Neuron (in vitro differentiated cells): Measurements from ENCODE around the gene CA4.
"Not testable (repeated sequence)": the region's sequence is repeated elsewhere in the genome, so short reads cannot be mapped to it uniquely, and the experiment has no call there.

Experiments used
- H2AFZ ChIP-seq: one replicate; pipeline ENCODE4 v1.6.1; 2013; ENCODE audit warnings: low read depth, mild to moderate bottlenecking, inconsistent platforms, low read length, moderate library complexity
- H3K27me3 ChIP-seq: one replicate; pipeline ENCODE4 v1.6.1; 2013; ENCODE audit warnings: low read length; ENCODE audit not compliant: insufficient read depth
- H3K36me3 ChIP-seq: one replicate; pipeline ENCODE4 v1.6.1; 2013; ENCODE audit warnings: low read length; ENCODE audit not compliant: insufficient read depth
- H3K4me1 ChIP-seq: one replicate; pipeline ENCODE4 v1.6.1; 2013; ENCODE audit warnings: low read length; ENCODE audit not compliant: insufficient read depth
- H3K4me3 ChIP-seq: 2 replicates; pipeline ENCODE4 v1.5.1; 2013; ENCODE audit warnings: mild to moderate bottlenecking, low read length, moderate library complexity
- H3K9me3 ChIP-seq: one replicate; pipeline ENCODE4 v1.6.1; 2013; ENCODE audit warnings: low read length

The CA4 gene

DNA sequence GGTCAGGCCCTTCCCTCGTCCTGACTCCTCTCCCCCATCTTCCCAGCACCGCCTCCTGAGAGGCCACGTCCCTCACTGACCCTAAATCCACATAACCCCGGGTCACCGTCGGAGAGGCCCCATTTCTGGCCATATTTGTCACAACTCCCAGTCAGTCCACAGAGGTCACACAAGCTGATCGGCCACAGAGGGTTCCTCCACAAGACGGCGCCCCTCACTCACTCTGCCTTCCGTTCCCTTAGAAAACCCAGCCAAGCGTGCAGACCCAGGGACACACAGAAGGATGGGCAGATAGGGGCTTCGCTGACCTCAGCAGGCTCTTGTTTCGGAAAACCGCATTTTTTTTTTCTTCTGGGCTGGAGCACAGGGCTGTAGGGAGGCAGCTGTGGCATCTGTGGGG, 33.6 kb upstream of the CA4 start:
- H3K4me3 ChIP-seq, H2AFZ ChIP-seq, H3K36me3 ChIP-seq, H3K27me3 ChIP-seq, H3K4me1 ChIP-seq, H3K9me3 ChIP-seq: not testable (repeated sequence)

DNA sequence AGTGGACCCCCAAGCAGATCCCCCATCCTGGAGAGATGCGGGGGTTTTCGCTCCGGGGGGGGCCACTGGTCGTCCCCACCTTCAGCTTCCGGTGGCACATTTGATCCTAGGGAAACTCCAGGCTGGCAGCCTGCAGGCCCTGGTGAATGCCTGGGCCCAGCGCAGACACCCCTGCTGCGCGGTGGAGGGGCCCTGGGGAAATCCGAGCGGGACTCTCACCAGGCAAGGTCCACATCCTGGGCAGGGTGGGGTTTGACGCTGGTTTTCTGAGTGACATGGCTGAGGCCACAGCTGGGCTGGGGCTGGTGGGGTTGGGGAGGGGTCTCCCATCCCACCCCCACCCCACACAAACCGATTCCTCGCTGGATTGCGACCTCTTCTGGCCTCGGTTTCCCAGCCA, 30.6 kb upstream of the CA4 start:
- not testable (repeated sequence) for H3K9me3 ChIP-seq, H2AFZ ChIP-seq, H3K4me1 ChIP-seq, H3K36me3 ChIP-seq, H3K4me3 ChIP-seq, H3K27me3 ChIP-seq

DNA sequence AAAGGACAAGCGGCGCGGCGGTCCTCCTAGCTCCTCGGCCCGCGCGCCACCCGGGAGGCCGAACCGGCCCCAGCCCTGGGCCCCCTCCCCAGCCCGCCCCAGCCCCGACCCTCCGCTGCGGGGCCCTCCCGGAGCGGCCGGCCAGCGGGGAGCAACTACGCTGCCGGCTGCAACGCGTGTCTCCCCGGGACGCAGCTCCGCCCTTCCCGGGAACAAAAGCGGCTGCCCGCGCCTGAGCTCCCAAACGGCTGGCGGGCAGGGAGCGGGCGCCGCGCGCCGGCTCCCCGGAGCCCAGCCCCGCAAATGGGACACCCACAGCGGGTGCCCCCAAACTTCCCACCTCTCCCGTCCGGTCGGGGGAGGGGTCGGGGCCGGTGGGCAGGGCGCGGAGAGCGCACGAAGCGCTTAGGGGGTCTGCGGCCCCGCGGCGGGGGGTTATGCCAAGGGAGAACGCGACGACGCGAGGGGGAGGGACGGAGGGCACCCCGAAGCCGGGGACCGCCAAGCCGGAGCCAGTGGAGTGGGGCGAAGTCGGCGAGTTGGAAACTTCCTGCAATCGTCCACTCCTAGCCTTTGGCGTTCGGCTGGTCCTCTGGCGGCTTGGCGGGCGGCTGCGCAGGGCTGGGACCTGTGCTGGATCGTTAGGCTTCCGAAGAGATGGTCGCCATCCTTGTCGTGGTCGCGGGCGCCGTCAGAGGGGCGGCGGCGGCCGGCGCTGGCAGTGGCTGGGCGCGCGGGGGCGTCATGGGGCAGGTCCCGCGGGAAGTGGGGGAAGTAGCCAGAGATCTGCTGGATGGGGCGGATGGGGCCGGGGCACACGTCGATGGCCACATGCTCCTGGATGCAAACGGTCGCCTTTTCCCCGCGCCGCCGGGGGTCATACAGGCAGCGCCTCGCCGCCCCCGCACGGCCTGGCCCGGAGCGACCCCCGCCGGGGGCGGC, 29.7 kb upstream of the CA4 start:
- not testable (repeated sequence) for H3K4me1 ChIP-seq, H3K36me3 ChIP-seq, H3K9me3 ChIP-seq, H3K4me3 ChIP-seq, H2AFZ ChIP-seq, H3K27me3 ChIP-seq

DNA sequence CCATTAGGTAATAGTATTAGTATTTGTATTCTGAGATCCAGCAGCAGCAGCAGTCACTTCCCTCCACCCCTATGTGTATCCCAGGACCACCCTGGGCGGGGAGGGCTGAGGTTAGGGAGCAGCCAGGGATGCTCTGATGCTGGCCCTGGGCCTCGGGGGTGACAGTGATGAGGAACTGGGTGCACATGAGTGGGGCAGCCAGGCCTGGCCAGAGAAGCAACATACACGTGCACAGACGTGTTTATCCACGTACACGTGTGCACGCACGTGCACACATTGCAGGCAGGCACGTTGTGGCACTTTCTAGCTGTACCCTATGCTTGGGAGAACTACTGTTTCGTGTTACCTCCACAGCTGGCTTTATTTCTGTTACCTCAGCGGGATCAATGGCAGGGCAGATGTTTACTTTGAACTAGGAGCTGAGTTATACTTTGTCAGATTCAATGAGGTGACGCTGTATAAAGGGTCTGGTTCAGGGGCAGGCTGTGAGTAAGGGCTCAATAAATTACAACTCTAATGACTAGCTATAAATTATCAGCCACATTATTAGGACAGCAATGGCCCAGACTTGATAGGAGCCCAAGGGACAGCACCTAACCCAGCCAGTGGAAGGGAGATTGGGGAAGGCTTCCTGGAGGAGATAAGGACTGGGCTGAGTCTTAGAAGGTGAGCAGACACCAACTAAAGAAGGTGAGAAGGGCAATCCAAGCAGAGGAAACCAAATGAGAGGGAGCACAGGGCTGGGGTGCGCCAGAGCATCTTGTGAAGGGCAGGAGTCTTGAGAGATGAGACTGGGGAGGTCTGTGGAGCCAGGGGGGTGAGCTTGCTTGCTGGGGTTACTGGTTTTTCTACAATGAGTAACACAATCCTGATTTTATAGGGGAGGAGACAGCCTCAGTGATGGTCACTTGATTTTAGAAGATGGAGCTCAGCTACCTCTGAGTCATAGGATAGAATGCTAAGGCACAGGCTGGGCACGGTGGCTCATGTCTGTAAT, 22.4 kb upstream of the CA4 start:
- Histone ChIP-seq H2AFZ (no peak overlapping the region), H3K4me3 (no peak overlapping the region), H3K36me3 (peaks cover 6% of the 10 kb centered on the region), H3K27me3 (no peaks in the 10 kb centered on the region), H3K9me3 (no peaks in the 10 kb centered on the region), H3K4me1 (no peaks in the 10 kb centered on the region)

DNA sequence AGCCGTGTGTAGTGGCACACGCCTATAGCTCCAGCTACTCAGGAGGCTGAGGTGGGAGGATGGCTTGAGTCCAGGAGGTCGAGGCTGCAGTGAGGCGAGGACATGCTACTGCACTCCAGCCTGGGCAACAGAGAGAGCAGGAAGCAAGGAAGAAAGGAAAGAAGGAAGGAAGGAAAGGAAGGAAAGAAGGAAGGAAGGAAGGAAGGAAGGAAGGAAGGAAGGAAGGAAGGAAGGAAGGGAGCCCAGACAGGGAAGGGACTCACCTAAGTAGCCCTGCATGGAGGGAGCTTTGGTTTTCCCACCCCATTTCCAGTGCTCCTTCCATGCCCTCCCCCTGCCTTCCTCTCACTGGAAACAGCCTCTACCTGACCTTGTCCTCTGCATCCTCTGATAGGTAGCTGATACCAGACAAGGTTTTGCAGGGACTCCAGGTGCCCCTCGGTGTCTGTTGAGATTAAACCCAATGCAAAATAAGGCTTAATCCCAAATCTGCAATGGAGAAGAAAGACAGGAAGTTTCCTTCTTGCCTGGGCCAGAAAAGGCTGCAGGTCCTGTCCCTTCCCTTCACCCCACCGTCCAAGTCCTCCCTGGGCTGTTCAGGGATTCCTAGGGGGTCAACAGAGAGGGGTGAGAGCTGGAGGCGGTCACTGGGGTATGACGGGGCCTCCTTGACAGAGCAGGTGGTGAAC, 21.5 kb upstream of the CA4 start:
- Histone ChIP-seq H3K9me3 (no peaks in the 10 kb centered on the region), H3K4me3 (no peak overlapping the region), H2AFZ (no peak overlapping the region), H3K27me3 (no peaks in the 10 kb centered on the region), H3K4me1 (no peaks in the 10 kb centered on the region), H3K36me3 (peaks cover 12% of the 10 kb centered on the region)

DNA sequence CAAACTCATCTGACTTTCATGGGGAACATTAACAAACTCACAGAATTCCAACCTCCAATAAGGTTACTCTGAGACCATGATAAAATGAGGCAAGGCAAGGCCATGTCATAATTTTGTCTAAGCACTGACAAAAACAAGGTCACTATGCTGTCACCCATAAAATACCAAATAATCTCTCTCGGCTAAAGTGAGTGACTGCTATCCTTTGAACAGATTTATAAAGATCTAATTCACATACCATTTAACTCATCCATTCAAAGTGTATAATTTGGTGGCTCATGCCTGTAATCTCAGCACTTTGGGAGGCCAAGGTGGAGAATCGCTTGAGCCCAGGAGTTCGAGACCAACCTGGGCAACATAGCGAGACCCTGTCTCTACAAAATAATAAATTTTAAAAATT, 20.6 kb upstream of the CA4 start:
- H3K36me3 ChIP-seq, result peaks cover 14% of the 10 kb centered on the region
- H3K4me3 ChIP-seq, result no peak overlapping the region
- no peaks in the 10 kb centered on the region for H3K9me3 ChIP-seq
- no peak overlapping the region for H2AFZ ChIP-seq
- no peaks in the 10 kb centered on the region for H3K27me3 ChIP-seq
- H3K4me1 ChIP-seq, result peaks cover 2% of the 10 kb centered on the region

DNA sequence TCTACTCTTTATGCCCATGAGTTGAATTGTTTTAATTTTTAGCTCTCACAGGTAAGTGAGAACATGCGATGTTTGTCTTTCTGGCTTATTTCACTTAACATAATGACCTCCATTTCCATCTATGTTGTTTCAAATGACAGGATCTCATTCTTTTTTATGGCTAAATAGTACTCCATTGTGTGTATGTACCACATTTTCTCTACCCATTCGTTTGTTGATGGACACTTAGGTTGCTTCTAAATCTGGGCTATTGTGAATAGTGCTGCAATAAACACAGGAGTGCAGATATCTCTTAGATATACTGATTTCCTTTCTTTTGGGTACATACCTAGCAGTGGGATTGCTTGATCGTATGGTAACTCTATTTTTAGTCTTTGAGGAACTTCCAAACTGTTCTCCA, 19.3 kb upstream of the CA4 start:
- Histone ChIP-seq H3K4me1 (peaks cover 10% of the 10 kb centered on the region), H3K27me3 (no peaks in the 10 kb centered on the region), H3K4me3 (no peak overlapping the region), H2AFZ (no peak overlapping the region), H3K36me3 (peaks cover 14% of the 10 kb centered on the region), H3K9me3 (no peaks in the 10 kb centered on the region)

DNA sequence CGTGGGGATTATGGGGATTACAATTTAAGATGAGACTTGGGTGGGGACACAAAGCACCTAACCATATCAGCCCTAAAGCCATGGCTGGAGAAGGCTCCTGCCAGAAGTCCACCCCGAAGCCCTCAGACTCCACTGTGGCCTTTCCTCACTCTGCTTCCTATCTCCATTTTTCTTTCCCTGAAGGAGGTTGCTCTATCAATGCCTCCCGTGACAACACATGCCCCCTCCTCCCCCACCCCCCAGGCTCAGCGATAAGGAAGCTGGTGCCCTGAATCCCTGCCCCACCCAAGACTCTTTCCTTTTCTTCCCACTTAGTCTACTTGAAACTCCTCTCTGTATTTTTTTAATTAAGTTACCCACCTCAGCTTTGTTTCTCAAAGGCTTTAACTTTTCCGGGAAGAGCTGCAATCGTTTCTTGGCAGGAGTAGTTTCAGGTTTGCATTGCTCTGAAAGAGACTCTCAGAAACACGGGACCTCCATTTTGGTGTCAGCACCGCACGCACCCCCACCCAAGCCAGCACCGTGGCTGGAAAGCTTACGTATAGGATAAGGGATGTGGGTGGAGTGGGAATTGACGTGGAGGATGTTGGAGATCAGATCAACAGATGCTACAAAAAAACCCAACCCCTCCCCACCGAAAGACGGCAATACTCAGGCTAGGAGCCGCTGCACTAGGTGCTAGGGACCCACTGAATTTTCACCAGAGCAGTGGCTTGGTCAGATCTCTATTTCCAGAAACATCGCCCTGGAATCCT, 15.2 kb upstream of the CA4 start:
- H3K27me3 ChIP-seq, result peaks cover 18% of the 10 kb centered on the region
- peaks cover 17% of the 10 kb centered on the region for H3K4me1 ChIP-seq
- peak overlapping the region; percentile 75 for H2AFZ ChIP-seq
- H3K9me3 ChIP-seq, result no peaks in the 10 kb centered on the region
- H3K36me3 ChIP-seq, result peaks cover 14% of the 10 kb centered on the region
- H3K4me3 ChIP-seq, result peak overlapping the region; percentile 84

DNA sequence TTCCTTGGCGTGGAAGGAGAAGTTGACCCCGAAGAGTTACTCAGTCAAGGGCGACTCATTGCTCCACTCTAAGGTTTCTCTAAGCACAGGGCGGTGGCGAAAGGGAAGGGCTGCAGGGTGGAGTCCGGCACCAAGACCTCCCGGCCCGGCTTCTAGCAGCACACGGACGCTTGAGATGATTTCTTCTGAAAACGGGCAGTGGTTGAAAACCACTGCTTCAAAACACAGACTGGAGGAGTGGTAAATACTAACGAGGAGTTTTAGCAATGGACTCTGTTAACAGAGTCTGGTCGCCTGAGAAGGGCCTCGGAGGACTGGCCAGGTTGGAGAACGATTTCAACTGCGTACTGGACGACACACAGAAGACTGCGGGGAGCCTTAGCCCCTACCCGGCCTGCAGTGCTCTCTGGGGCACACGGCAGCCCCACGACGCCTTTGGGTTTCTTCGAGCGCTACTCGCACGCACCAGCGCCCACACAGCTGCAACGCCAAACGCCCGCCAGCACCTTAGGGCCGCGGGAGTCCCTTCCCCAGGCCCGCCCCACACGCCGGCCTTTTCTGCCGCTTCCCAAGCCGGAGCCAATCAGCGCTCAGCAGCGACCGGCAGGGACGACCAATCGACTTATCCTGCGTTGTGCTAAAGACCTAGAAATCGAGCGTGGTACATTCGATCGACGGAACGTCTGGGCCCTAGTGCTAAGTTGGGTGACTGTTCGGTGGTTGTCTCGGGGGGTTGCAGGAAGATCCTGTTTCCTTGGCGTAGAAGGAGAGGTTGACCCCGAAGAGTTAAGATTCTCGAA, 14.4 kb upstream of the CA4 start:
- H2AFZ ChIP-seq, result peak overlapping the region; percentile 75
- peaks cover 20% of the 10 kb centered on the region for H3K4me1 ChIP-seq
- peak overlapping the region; percentile 84 for H3K4me3 ChIP-seq
- H3K9me3 ChIP-seq, result no peaks in the 10 kb centered on the region
- H3K36me3 ChIP-seq, result peaks cover 14% of the 10 kb centered on the region
- H3K27me3 ChIP-seq, result peaks cover 26% of the 10 kb centered on the region

DNA sequence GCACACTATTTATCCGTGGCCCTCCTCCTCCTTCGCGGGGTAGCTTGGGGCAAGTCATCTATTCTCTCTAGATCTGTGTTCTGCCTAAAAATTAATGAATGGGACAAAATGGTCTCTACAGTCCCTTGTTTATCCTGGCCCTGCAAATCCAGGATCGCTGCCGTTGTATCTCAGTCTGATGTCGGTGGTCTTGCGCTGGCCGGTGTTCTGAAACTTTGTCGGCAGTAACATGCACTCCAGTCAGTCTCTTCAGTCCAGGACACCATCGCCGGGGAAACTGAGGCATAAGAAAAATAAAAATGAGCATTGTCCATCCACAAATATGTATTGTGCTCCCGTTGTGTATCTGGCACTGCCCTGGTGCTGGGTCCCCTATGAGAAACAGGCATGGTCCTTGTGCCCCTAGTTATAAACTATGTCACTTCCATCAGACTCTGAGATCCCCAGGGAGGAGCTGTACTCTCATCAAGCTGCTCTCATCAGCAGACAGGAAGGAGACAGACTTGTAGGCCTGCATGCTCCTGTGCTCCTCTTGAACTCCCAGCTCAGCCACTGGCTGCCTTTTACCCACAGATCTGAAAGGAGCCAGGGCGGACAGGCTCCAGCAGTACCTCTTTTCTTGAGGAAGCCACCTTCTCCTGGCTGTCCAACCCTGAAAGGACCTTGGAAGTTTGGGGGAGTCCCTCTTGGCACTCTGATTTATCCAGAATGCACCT, 13.7 kb upstream of the CA4 start:
- peaks cover 14% of the 10 kb centered on the region for H3K36me3 ChIP-seq
- H3K27me3 ChIP-seq, result peaks cover 33% of the 10 kb centered on the region
- peak overlapping the region; percentile 84 for H3K4me3 ChIP-seq
- H3K9me3 ChIP-seq, result no peaks in the 10 kb centered on the region
- H3K4me1 ChIP-seq, result peaks cover 20% of the 10 kb centered on the region
- peak overlapping the region; percentile 75 for H2AFZ ChIP-seq

DNA sequence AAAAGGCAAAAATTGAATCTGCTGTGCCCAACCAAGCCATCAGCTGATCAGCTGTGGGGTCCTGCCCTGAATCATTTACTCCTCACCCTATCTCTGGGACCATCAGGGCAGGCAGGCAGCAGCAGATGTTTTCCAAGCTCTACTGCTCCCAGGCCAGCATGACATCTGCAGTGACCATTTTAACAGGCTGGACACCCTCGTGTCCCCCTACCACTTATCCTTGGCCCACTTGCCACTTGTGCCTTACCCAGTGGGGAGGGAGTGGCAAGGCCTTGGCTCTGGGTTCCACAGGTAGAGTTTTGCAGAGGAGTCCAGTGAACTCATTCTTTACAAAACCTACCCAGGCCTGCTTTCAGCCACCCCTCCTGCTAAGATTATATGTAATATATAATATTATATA, 12.0 kb upstream of the CA4 start:
- Histone ChIP-seq H2AFZ (no peak overlapping the region), H3K36me3 (peaks cover 5% of the 10 kb centered on the region), H3K27me3 (peaks cover 38% of the 10 kb centered on the region), H3K9me3 (no peaks in the 10 kb centered on the region), H3K4me3 (no peak overlapping the region), H3K4me1 (peaks cover 27% of the 10 kb centered on the region)
